ENCODE measurements around the gene ITPR2.
A peak's percentile ranks its signal among the peaks of the same experiment; 100 is the strongest.

Gene ITPR2

DNA sequence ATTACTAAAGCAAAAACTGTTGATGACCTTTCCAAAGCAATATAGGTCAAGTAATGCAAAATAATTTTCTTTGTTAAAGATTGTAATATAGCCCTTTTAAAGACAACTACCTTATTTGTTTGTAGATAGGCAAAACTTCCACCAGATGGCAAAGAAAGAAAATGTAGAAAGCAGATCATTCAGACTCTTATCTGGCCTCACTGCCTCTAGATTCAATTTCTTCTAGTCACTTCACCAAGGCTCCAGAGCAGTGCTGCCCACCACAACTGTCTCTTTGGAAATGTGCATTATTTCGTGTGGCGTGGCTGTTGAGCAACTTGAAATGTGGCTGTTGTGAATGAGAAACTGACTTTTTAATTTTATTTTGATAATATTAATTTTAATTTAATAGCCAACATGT, 127.1 kb downstream of the ITPR2 start:
- DNase-seq (ENCODE audit: low spot score) = no peak

DNA sequence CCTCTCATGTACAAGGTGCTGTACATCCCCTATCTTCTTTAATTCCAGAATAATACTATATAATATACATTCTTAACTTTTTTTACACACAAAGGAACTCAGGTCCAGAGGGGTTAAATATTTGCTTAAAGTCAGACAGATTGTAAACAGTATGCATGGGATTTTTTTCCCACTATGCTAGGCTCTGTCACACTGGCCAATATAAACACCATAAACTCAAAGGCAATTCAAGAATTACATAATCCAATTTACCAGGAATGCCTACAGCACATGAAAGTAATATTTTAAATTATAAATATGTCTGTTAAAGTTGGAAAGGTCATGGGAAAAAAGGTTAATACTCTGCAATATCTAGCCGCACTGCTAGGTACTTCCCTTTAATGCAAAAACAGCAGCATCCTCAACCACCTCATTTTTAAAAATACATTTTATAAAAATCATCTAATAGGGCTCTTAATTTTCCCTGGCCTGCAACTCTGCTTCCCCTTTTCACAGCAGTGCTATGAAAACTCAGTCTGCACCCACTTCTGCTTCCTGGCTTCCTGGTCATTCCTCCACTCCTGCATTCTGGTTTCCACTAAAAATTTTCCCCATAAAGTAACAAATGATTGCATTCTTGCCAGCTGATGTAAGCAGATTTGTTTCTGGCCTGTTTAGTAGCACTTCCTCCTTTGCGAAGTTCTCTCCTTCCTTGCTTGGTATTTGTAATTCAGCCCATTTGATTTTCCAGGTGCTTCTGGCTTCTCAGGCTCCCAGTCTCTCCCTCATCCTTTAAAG, 128.1 kb downstream of the ITPR2 start:
- no peak for DNase-seq (ENCODE audit: low spot score)

DNA sequence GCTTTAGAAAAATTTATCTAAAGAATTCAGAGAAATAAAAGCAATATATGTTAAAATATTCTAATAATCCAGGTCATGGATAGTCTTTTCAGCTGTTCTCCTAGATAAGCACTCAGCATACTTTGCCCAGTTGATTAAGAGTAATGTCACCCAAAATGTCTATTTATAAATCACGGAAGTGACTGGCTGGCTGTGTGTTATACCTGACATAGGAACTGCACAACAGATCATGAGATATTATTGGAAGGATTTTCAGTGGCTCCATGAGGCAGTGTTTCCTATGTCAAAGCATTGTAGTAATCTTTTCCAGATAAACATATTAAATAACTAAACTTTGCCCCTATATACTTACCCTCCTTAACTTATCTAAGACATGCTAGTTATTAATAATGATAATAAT, 128.8 kb downstream of the ITPR2 start:
- DNase-seq (ENCODE audit: low spot score) = no peak

DNA sequence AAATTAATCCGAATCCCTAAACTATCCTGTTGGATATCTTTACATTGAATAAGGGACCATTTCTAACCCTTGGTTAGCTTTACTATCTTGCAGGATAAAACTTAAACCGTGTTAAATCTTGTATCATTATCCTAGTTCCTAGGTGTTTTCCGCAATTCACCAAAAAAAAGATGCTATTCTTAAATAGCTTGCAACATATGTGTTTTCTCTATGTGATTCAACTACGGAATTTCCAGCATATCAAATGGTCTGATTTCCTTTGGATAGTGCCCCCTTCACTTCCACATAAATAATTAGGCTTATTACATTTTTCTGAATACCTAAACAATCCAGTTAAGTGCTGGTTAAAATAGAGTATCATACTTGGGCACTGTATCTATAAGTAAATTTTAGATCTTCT, 130.3 kb downstream of the ITPR2 start:
- DNase-seq (ENCODE audit: low spot score) = no peak

DNA sequence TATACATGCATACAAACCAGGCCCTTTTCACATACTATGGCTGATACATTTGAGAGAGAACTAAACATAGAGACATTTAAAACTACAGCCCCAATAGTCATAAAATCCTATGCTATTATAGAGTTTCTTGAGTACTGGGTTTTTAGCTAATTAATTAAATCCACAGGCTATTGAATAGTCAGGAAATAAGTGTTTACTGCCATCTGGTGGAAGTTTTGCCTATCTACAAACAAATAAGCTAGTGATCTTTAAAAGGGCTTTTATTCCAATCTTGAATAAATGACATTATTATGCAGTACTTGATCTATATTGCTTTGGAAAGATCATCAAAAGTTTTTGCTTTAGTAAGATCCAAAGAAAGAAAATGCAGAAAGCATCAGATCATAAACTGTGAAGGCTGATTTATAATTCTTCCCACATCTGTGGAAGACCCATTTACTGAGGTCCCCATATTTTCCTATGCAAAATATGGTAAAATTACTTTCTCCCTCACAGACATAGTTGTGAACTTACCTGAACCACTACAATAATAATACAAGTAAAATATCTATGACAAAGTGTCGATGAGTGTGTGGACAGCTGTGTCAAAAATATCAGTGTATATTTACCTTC, 131.3 kb downstream of the ITPR2 start:
- DNase-seq (ENCODE audit: low spot score) = peak; percentile 57

DNA sequence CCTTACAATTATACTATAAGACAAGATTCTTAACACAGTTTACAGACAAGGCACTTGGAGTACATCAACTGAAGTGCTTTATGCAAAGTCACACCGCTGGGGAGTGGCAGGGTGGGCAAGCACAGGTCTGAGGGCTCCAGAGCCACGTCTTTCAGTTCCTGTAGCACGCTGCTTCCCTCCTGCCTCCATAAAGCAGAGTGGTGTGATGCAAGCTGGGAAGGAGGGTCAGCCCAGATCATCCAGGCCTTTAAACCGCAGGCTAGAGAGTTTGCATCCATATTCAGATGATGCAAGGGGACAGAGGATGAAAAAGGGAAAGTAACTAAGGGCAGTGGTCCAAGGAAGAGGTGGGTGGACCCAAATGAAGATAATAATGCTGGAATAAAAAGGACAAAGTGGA, 132.6 kb downstream of the ITPR2 start:
- DNase-seq (ENCODE audit: low spot score) = no peak

DNA sequence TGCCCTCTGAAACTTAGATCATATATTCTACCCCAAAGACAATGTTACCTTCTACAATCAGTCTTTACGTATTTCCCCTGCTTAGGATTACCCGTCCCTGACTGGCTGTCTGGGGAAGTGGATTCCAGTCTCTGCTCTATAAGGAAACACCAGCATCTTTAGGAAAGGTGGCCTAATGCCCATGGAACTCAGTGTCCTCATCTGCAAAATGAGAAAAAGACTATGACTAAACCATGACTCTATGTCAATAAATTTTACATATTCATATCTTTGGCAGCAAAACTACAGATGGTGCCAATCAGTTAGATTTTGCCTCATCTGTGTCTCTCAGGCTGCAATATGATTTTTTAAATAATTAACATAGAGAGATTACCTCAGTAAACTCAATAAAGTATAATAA, 133.8 kb downstream of the ITPR2 start:
- no peak for DNase-seq (ENCODE audit: low spot score)

DNA sequence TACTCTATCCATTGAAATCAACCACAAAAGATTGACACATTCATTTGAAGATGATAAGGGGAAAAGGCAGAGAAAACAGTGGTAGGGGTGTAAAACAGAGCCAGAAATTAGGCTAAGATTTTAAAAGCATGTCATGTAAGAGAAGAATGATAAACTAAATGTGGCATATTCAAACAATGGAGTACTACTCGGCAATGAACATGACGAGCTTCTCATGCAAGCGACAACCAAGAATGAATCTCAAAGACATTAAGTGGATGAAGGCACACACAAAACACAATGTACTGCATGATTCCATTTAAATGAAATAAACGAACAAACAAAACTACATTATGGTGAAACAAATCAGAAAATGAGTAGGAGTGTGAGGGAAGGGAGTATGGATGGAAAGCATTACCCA, 134.8 kb downstream of the ITPR2 start:
- DNase-seq (ENCODE audit: low spot score) = no peak

DNA sequence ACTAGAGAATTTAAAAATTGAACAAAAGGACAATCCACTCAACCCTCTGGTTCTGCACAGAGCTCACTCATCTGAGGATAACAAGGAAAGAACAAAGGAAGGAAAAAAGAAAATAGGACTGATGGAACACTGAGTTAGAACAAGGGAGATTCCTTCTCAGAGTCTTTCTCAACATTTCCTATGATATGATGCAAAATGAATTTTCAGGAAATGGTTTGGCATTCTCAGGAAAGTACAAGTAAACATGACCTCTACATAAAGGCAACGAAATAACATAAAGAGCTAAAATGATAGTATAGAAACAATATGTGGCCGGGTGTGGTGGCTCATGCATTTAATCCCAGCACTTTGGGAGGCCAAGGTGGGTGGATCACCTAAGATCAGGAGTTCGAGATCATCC, 135.8 kb downstream of the ITPR2 start:
- DNase-seq (ENCODE audit: low spot score) = no peak

DNA sequence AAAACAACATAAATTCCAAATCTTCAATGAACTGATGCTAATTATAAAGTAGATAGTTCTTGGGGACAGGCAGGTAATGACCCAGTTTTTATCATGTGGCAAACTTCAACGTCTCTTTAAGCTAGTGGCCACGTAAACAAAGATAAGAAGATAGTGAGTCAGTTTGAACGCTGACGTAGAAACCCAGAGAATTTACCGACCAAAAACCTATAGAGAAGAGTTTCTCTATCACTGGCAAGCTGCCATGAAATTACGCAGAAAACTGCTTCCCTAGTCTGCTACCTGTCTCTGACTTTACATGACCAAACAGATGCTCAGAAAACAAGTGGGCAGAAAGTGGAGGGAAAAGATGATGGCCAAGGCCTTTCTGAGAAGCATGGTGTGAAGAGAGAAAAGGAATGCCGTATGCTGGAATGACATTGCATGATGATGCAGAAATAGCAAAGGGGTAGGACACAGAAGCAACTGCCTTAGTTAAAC, 136.3 kb downstream of the ITPR2 start:
- DNase-seq (ENCODE audit: low spot score) = no peak

DNA sequence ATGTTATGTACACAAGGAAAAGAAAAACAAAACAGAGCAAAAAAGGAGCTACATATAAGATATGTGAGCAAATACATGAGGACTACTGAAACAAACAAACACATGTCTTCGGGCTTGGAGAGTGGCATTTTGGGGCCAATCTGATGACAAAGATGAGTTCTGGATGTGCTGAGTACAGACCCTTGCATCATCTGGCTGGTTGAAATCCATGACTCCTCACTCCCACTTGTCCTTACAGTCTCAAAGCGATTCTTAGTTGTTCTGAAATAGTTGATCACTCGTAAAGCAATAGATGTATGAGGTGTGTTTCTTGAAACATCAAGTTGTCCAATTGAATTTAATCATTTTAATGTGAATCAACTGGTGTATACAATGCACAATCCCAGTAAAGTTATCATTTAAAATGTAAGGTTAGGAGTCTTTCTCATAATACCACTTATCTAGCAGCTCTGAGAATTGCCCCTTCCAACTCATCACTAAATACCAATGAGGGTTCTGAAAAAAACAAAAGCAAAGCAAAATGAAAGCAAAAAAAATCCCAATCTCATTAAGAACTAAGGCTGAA, 136.9 kb downstream of the ITPR2 start:
- no peak for DNase-seq (ENCODE audit: low spot score)

DNA sequence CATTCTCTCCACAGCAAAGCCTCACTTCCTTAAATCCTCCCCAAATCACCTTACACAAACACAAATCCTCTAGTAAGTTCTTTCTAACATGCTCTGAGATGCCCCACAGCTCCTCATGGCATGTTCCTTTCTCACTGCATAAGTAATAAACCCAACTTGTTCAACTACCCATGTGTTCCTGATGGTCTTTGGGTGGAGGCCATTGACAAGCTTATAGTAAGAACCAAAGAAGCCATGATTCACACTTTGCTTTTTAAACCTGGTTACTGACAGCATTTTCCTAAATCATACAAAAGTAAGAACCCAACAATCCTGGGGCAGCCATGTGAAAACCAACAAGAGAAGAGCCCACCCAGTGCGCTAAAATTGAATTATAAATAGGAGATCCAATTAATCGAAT, 138.6 kb downstream of the ITPR2 start:
- DNase-seq (ENCODE audit: low spot score) = no peak

DNA sequence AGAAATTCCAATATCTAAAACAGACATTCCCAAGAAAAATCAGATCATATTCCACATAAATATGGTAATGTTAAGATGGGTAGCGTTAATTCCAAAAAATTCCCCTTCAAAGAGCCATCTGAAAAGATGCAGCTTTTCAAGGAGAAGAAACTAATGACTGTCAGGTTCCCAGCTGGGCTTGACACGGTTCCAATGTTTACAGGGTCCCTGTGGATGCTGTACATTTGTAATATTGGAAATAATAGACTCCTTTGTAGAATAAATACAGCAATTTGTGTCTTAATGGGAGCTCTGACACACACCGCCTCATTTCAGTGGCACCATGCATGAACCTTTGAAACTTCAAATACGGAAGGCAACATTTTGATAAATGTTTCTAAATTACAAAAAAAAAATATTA, 140.6 kb downstream of the ITPR2 start:
- no peak for DNase-seq (ENCODE audit: low spot score)

DNA sequence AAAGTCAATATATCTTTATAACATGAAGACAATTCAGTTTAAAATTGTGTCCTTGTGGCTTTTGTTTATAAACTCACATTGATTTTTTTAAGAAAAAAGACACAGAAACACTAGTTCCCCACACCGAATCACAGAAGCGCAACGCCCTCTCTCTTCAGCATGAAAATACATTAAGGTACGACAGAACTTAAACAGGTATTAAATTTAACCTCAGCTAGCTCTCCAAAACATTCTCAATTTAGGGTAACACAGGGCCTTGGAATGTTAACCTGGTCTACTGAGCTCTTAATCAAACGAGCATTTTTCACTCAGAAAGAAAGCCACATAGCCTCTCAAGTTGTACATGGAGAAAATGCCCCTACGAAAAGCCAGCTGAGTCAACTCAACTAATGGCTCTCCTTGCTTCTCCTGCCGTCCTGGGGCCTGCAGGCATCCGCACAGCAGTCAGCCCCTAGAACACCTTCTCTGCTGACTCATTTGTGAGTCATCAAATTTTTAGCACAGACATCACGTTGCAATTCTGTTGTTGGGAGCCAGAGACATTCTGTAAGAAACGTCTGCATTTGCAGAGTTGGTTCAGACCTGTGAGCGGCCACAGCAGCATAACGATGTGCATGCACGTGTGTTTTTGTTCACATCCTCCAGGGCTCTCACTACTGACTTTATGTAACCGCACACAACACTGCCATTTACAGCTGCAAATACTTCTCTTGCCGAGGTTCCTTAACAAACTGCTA, 141.6 kb downstream of the ITPR2 start:
- peak; percentile 53 for DNase-seq (ENCODE audit: low spot score)

DNA sequence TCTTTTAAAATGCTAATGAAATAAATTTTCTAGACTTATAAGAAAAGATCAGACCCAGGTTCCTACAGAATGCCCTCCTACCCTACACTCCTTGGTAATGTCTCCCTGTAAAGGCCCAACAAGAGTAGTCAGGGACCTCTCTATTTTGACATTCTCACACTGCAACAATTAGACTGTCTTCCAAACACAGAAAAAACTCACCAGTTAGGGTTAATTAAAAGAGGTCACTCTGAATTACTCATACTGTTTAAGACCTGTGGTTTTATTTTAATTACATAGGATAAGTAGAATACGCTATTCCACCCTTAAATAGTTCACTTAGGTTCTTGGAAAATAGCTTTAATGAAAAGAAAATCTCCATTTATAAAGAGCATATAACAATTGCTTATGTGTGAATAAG, 142.4 kb downstream of the ITPR2 start:
- DNase-seq (ENCODE audit: low spot score) = no peak

DNA sequence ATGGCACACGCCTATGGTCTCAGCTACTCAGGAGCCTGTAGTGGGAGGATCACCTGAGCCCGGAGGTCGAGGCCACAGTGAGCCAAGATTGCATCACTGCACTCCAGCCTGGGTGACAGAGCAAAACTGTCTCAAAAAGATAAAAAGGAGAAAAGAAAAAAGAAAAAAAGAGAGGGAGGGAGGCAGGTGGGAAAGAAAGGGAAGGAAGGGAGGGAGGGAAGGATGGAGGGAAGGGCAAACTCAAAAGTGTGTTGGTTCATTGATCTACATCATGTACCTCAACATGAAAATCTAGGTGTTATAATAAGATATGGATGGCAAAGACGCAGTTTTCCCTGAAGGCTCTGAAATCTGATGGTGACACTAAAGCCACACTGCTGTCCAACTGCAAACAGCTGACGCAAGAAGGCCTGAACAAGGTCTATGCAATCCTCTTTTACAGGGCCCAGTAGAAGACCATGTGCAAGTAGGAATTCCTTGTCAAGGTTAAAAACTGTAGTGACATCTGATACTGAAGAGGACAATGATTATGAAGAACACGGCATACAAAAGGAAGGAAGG, 143.6 kb downstream of the ITPR2 start:
- no peak for DNase-seq (ENCODE audit: low spot score)

DNA sequence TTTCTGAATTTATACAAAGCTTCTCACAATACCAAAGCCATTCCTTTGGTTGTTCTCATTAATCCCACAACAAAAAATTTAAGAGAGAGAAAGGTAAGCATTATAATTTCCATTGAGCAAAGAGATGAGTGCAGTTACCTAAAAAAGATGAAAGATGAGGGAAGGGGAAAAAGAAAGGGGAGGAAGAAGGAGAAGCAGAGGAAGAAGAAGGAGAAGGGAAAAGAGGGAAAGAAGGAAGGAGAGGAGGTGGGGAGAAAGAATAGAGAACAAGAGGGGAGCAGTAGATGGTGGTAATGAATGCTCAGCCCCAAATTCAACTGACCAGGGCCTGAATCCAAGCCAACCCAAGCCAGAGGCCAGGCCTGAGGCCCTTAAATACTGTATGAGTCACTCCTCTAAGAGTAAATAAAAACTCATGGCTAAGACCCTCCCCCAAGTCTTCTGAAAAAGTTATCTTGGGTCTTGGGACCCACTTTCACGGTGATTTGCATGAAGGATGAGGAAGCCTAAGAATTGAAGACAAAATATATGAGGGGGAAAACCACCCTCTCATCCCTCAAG, 144.6 kb downstream of the ITPR2 start:
- DNase-seq (ENCODE audit: low spot score) = no peak

DNA sequence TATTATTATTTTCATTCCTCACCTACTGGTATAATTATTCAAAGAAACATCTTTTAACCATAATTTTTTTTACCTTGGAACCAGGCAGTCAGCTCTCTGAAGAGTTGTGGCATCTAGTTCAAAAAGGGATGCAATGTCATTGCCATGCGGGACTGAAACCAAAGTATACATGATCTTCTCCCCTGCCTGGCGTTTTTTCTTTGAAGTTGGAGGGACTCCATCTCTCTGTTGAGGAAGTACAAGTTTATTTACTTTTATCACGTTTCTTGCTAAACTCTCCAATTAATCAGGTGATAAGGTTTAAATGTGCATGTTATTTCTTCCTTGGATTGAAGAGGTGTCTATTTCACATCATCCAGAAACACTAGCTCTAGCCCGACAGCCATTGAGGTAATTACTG, 146.6 kb downstream of the ITPR2 start:
- DNase-seq (ENCODE audit: low spot score) = no peak

DNA sequence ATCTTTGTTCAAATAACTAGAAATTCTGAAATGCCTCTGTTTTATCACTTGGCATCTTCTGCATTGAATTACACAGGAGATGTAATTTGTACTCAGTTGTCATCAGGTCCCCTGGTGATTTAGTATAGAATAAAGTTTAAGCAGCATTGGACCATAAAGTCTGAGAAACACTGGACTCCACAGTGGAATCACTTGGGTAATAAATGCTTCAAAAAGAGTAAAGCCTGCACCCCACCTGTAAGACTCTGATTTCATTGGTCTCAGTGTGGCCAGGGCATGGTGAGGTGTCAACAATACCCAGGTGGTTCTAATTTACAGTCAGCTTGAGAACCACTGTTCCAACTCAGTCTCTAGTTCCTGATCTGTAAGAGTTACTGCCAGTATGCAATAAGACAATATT, 148.9 kb downstream of the ITPR2 start:
- no peak for DNase-seq (ENCODE audit: low spot score)

DNA sequence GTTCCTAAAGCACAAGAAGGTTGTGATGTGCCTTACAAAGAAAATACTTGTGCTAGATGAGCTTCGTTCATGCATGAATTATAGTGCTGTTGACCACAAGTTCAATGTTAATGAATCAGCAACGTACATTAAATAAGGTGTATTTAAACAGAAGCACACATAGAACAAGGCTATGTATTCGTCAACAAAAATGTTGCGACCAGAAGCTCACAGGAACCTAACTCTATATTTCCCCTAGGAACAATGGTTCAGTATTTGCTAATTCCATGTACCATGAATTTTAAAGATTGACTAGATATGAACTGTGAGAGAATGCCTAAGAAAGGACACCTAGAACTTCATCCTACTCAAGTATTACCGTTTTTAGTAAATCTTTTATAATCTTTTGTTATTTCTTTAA, 149.6 kb downstream of the ITPR2 start:
- DNase-seq (ENCODE audit: low spot score) = no peak

DNA sequence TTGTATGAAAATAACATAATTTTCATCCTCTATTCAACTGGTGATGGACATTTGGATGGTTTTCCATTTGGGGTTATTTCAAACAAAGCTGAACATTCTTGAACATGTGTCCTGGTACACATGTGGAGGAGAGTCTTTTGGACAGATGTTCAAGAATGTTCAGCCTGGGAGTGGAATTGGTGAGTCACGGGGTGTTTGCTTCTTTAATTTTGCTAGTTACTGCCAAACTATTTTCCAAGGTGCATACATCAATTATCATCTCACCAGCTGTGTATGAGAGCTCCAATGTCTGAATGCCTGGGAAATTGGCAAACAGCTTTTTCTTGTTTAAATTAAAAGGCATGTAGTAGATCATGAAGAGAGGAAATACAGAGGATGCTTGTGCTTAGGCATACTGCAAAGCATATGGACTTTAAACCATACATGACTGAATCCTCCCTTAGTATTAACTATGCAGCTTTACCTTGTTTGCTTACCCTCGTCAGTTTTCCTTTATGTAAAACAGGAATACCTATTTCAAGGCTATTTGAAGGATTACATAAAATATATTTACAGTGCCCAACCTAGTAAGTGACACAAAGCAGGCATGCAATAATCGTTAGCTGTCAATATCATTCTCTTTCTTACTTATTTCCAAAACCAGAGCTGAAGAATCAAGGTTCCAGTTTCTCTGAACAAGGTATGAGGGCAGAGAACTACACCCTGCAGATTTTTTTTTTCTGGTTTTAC, 152.1 kb downstream of the ITPR2 start:
- DNase-seq (ENCODE audit: low spot score) = no peak

Measured in SK-N-DZ (cell line).